Hematopoietic multipotent progenitor cell treated with erythropoietin and hydrocortisone succinate and interleukin-3 and kit ligand, for 4 days (in vitro differentiated cells): ENCODE measurements around the gene ITSN2.
A peak's percentile ranks its signal among the peaks of the same experiment; 100 is the strongest.

Experiments
- DNase-seq: peaks from one replicate; pipeline ENCODE4 v3.0.0-alpha.2; 2015

ITSN2 gene

GRCh38 chr2:24169023-24169422 lies 191.3 kb downstream of the ITSN2 start:
- no peak for DNase-seq

GRCh38 chr2:24164416-24164973 lies 195.8 kb downstream of the ITSN2 start:
- DNase-seq = peak; percentile 66

- DNase-seq = no peak
Observed at GRCh38 chr2:24163601-24164000, 196.7 kb downstream of the ITSN2 start.

- DNase-seq = peak; percentile 34
Observed at GRCh38 chr2:24163186-24163585, 197.2 kb downstream of the ITSN2 start.

- no peak for DNase-seq
Observed at GRCh38 chr2:24162494-24162893, 197.8 kb downstream of the ITSN2 start.

- DNase-seq = no peak
Observed at GRCh38 chr2:24160761-24161160, 199.6 kb downstream of the ITSN2 start.

GRCh38 chr2:24159708-24160107 lies 200.6 kb downstream of the ITSN2 start:
- DNase-seq = no peak

- DNase-seq = no peak
Observed at GRCh38 chr2:24158131-24158530, 202.2 kb downstream of the ITSN2 start.

- DNase-seq = no peak
Observed at GRCh38 chr2:24153478-24153877, 206.9 kb downstream of the ITSN2 start.
